HG02885 (cell line): Measurements from ENCODE around the gene RNF167.
"Not testable (repeated sequence)": the region's sequence is repeated elsewhere in the genome, so short reads cannot be mapped to it uniquely, and the experiment has no call there.

Source experiments
- ATAC-seq: cut with Tn5 transposase; IDR thresholded peaks from one replicate; pipeline ENCODE4 v1.9.1; 2021; ENCODE audit warnings: mild to moderate bottlenecking; ENCODE audit not compliant: unreplicated experiment, poor library complexity

Gene RNF167

DNA sequence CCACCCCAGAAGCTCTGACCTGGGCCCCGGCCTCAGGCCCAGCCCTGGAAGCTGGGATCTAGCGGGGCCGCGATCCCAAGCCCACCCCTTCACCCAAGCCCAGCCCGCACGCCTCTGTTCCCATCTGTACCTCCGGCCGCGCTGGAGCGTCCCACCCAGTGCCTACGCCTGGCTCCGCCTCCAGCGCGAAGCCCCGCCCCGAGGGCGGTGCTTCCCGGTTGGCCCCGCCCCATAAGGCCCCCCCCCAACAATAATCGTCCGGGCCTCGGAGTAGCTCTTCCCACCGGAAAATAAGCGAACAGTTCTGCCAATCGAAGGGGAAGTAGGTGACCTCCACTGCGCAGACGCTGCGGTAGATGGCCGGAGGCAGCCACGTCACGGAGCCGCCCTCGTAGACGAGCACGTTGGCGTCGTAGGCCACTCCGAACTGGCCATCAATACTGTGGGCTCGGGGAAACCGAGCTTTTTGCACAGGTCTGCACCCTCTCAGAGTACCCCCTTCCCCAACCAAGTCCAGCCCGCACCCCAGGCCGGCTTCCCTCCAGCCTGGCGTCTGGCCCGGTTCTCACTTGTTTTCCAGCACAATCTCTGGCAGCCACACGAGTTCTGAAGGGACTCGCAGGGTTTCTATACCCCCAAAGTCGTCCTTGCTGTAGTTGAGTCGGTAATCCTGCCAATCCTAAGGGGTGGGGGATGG is 38.3 kb upstream of the RNF167 start:
- no peak for ATAC-seq

DNA sequence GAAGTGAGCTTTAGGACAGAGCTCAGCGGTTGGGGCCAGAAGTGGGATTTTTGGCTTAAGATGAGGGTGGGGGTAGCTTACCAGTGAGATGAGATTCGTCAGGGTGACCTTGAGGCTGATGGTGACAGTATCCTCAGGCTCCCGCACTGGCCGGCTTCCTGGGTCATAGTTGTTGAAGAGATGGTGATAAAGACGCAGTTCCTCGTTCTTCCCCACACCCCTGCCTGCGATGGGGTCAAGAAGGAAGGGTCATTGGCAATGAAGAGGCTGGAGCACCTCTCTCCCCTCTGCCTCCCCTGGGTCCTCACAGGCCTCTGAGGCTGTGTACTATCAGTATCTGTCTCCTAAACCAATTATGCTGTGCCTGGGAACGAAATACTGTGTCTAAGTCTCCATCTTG is 37.5 kb upstream of the RNF167 start:
- ATAC-seq, result no peak

DNA sequence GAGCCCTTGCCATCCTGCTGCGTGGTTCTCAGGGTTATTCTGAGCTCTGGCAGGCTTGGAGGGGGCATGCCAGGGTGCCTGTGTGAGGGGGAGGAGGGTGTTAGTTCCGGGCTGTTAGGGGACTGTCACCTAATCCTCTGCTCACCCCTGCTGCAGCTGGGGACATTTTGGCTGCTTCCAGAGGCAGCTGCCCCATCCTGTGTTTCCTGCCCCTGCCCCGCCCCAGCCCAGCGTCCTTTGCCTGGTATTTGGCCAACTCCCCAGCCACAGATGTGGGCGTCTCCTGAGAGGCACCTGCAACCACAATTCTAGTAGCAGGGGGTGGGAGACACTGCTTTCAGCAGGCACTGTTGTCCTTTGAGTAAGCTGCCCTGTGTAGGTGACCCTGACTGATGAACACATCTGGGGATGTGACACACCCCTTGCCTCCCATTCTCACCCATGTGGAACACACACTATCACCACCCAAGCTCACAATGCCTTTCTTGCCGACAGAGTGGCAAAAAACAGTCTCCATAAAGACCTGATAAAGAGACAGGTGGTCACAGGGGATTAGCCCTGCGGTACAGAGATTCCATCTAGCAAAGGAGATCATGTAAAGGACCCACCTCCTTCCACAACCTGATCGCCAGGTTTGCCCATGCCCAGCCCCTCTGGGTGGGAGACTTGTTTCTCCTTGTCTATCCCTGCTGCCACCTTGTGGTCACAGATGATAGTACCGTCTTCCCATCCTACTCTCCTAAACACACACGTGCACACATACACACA is 36.8 kb upstream of the RNF167 start, which contains the start of gene CHRNE:
CHRNE (minus strand) TSS at position 48 of the 768 bp plus-strand sequence; CDS start at position 13, 35 bp downstream.
- ATAC-seq, result no peak

DNA sequence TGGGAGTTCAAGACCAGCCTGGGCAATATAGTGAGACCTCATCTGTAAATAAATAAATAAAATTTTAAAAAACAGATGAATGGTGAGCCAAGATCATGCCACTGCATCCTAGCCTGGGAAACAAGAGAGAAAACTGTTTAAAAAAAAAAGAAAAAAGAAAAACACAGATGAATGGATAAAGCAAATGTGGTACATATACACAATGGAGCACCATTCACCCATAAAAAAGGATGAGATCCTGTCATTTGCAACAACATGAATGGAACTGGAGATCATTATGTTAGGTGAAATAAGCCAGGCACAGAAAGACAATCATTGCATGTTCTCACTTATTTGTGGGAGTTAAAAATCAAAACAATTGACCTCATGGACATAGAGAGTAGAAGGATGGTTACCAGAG is 33.4 kb upstream of the RNF167 start:
- not testable (repeated sequence) for ATAC-seq

DNA sequence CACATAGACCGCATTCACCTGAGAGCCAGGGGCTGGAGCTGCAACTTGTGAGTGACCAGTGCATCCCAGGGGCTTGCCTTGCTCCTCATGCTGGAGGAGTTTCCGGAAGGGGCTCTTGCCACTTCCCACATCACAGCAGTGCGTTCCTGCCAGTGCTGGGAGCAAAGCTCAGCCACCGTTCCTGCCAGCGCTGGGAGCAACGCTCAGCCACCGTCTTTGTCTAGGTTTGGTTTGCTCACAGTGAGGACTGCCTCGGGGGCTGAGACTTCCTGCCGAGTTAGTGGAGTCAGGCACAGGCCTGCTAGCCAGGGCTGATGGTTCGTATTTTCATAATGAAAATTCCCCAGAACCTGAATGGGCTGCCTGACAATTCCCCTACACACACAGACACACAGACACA is 31.8 kb upstream of the RNF167 start:
- ATAC-seq, result no peak

DNA sequence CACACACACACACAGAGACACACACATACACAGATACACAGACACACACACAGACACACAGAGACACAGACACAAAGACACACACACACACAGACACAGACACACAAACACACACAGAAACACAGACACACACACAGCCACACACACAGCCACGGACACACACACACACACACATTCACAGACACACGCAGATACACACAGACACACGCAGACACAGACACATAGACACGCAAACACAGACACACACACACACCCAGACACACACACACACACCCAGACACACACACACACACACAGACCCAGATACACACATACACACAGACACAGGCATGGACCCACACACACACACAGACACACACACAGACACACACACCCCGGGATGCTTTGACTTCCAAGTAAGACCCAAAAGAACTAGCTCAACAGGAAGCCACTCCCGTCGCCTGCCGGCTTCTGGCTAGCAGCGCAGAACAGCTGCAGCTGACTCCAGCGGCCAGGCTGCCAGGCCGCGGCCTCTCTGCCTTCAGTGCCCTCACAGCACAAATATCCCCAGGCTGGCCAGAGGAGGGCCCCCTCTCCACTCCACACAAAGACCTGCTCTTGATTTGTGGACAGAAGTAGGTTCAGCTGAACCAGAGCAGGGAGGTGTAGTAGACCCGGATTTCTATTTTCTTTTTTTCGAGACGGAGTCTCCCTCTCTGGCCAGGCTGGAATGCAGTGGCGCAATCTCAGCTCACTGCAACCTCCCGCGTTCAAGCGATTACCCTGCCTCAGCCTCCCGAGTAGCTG is 31.2 kb upstream of the RNF167 start:
- ATAC-seq, result peak; percentile 49

DNA sequence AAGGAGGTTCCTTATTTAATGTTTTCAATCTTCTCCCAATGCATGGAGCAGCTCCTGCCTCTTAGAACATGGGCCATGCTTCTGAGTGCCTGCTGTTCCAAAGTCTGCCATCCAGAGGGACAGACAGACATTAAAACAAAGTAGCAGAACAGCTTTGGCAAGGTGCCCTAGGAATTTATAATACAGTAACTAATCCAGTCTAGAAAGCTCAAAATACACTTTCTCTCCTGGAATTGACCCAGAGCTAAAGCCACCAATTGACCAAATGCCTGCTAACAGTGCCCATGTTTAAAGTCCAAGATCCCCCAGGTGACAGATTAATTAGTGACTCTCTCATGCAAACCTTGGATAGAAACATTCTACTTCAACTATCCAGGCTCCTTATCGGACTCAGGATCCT is 26.1 kb upstream of the RNF167 start:
- ATAC-seq, result no peak

DNA sequence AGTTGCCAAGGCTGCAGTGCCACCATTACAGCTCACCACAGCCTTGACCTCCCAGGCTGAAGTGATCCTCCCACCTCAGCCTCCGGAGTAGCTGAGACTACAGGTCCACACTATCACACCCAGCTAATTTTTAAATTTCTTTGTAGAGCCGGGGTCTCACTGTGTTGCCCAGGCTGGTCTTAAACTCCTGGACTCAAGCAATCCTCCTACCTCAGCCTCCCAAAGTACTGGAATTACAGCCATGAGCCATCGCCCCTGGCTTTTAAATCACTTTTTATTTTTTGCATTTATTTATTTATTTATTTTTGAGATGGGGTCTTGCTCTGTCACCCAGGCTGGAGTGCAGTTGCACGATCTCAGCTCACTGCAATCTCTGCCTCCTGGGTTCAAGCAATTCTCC is 25.5 kb upstream of the RNF167 start:
- not testable (repeated sequence) for ATAC-seq

DNA sequence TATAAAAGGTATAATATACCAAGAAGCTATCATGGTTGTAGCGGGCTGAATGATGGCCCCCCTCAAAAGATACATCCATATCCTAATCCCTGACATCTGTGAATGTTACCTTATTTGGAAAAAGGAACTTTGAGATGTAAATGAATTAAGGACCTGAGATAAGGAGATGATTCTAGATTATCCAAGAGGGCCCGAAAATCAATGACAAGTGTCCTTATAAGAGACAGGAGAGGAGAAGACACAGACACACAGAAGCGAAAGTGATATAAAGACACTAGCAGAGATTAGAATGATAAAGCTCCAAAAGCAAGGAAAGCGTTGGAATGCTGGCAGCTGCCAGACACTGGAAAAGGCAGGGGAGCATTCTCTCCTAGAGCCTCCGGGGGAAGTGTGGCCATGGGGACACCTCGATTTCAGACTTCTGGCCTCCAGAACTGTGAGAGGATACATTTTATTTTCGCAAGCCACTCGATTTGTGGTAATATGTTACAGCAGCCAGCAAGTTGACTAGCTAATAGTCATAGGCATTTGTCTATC is 20.5 kb upstream of the RNF167 start:
- no peak for ATAC-seq

DNA sequence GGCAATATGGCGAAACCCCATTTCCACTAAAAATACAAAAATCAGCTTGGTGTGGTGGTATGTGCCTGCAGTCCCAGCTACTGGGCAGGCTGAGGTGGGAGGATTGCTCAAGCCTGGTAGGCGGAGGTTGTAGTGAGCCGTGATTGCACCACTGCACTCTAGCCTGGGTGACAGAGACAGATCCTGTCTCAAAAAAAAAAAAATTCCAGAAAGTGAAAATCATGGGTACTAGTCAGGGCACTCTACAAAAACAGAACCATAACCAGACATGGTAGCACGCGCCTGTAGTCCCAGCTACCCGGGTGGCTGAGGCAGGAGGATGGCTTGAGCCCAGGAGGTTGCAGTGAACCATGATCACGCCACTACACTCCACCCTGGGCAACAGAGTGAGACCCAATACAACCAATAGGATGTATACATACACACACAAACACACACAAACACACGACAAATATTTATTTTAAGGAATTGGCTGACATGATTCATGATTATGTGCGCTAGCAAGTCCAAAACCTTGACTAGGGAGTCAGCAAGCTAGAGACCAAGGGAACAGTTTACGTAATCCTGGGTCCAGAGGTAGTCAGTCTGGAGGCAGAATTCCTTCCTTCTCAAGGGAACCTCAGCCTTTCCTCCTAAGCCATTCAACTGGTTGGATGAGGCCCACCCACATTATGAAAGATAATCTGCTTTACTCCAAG is 19.6 kb upstream of the RNF167 start:
- no peak for ATAC-seq

DNA sequence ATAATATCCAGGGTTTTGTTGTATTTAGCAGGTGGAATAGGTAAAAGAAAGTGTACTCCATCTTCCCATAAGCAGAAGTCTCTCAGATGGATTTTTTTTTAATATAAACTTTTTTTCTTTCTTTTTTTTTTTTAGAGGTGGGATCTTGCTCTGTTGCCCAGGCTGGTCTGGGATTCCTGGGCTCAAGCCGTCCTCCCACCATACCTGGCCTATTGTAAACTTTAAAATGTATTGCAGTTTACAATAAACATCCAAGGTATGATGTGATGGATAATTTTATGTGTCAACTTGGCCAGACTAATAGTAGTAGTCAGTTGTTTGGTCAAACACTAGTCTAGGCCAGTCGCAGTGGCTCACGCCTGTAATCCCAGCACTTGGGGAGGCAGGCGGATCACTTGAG is 18.7 kb upstream of the RNF167 start:
- ATAC-seq, result no peak

DNA sequence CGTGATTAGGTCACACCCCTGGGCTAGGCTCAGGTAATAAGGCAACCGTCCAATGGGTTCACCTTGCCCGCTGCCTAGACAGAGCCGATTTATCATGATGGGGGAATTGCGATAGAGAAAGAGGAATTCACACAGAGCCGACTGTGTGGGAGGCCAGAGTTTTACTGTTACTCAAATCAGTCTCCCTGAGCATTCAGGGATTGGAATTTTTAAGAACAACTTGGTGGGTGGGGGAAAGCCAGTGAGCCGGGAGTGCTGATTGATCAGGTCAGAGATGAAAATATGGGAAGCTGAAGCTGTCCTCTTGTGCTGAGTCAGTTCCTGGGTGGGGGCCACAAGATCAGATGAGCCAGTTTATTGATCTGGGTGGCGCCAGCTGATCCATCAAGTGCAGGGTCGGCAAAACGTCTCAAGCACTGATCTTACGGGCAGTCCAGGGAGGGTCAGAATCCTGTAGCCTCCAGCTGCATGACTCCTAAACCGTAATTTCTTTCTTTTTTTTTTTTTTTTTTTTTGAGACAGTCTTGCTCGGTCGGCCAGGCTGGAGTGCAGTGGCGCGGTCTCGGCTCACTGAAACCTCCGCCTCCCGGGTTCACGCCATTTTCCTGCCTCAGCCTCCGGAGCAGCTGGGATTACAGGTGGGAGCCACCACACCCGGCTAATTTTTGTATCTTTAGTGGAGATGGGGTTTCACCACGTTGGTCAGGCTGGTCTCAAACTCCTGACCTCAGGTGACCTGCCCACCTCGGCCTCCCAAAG is 13.3 kb upstream of the RNF167 start:
- not testable (repeated sequence) for ATAC-seq

DNA sequence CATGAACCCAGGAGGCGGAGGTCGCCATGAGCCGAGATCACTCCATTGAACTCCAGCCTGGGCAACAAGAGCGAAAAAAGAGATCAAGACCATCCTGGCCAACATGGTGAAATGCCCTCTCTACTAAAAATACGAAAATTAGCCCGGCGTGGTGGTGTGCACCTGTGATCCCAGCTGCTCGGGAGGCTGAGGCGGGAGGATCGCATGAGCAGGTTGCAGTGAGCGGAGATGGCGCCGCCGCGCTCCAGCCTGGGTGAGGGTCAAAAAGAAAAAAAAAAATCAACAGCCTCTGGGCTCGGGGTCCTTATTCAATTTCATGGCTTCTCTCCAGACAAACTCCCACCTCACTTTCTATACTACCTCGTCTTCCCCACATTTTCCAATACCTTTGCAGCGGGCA is 11.2 kb upstream of the RNF167 start:
- no peak for ATAC-seq

DNA sequence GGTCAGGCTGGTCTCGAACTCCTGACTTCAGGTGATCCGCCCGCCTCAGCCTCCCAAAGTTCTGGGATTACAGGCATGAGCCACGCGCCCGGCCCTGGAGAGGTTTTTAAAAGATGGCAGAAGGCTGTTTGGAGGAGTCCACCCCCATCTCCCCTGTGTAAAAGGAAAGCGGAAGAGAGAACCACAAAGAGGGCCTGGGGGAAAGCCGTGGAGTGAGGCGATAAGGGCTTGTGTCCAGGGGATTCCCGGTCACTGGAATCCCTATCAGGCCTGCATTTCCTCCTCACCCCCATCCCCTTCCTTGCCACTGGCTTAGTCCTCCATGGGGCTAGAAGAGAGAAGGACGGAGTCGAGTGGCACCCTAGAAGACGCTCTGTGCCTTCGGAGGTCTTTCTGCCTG is 8.1 kb upstream of the RNF167 start, which contains the start of gene GP1BA:
GP1BA (plus strand) TSS at position 315 of the 400 bp plus-strand sequence. CDS start 328 bp downstream, outside the sequence.
- no peak for ATAC-seq

DNA sequence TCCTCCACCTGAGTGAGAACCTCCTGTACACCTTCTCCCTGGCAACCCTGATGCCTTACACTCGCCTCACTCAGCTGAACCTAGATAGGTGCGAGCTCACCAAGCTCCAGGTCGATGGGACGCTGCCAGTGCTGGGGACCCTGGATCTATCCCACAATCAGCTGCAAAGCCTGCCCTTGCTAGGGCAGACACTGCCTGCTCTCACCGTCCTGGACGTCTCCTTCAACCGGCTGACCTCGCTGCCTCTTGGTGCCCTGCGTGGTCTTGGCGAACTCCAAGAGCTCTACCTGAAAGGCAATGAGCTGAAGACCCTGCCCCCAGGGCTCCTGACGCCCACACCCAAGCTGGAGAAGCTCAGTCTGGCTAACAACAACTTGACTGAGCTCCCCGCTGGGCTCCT is 7.3 kb upstream of the RNF167 start:
- ATAC-seq, result no peak

DNA sequence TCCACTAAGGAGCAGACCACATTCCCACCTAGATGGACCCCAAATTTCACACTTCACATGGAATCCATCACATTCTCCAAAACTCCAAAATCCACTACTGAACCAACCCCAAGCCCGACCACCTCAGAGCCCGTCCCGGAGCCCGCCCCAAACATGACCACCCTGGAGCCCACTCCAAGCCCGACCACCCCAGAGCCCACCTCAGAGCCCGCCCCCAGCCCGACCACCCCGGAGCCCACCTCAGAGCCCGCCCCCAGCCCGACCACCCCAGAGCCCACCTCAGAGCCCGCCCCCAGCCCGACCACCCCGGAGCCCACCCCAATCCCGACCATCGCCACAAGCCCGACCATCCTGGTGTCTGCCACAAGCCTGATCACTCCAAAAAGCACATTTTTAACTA is 6.4 kb upstream of the RNF167 start:
- ATAC-seq, result no peak

DNA sequence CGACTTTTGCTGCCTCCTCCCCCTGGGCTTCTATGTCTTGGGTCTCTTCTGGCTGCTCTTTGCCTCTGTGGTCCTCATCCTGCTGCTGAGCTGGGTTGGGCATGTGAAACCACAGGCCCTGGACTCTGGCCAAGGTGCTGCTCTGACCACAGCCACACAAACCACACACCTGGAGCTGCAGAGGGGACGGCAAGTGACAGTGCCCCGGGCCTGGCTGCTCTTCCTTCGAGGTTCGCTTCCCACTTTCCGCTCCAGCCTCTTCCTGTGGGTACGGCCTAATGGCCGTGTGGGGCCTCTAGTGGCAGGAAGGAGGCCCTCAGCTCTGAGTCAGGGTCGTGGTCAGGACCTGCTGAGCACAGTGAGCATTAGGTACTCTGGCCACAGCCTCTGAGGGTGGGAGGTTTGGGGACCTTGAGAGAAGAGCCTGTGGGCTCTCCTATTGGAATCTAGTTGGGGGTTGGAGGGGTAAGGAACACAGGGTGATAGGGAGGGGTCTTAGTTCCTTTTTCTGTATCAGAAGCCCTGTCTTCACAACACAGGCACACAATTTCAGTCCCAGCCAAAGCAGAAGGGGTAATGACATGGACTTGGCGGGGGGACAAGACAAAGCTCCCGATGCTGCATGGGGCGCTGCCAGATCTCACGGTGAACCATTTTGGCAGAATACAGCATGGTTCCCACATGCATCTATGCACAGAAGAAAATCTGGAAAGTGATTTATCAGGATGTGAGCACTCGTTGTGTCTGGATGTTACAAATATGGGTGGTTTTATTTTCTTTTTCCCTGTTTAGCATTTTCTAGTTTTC is 5.7 kb upstream of the RNF167 start:
- no peak for ATAC-seq

DNA sequence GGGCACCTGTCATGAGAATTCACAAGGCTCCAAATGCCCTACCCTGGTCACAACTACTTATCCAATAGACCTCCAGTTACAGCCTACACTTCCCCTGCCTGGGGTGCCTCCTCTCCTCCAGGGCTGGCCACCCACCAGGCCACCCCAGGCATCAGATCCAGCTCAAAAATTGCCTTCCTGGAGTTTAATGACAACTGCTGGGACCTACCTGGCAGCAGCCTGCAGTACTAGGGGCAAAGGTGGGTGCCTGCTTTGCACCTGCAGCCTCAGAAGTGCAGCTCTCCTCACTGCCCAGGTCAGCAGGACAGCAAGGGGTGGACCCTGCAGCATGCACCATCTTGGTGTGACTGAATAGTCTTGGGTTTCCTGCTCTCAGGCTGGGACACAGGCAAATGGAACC is 4.4 kb upstream of the RNF167 start:
- no peak for ATAC-seq

DNA sequence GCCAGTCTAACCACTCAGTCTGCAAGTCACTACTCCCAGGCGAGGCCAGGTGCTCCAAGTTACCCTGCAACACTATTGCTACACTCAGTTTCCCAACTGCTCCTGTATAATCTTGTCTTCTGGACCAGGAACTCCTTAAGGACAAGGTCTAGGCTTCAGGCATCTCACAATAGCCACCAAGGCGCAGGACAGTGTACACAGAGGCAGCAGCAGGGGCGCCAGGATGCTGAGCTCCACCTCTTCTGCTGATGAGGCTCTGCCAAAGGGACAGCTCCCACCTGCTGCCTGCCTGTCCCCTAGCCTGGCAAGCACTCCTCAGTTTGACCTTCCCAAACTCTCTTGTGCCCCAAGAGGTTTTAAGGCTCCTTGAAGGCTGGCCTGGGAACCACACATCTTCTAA is 3.6 kb upstream of the RNF167 start:
- no peak for ATAC-seq
